Natural killer cell (primary cell): ENCODE data around the gene SLC25A29. TPM values are rescaled to one million over a fixed set of nuclear protein-coding genes. Genes with fewer than 3 reads are reported as not detected.

ENCODE experiments used
- ATAC-seq, 3 donors: fragments of 150-1000 bp in 2 of 3; fragments of 200-7000 bp in 1 of 3; cut with Tn5 transposase; 1 replicate in 1 of 3; 2 replicates in 2 of 3; pipeline ENCODE4 v1.10.0; 2021; ENCODE audit warnings: mild to moderate bottlenecking in 2 of 3, moderate library complexity in 2 of 3
- DNase-seq, 2 donors: peaks; one replicate each; pipeline versions ENCODE4 v3.0.0 to v3.0.0-alpha.2; 2013 to 2021; ENCODE audit warnings: mixed read lengths in 1 of 2
- H3K27ac ChIP-seq: one replicate; pipeline ENCODE4 v1.5.1; 2013; ENCODE audit warnings: mild to moderate bottlenecking, low read length
- H3K27me3 ChIP-seq: one replicate; pipeline ENCODE4 v1.6.1; 2013; ENCODE audit warnings: low read length; ENCODE audit not compliant: control insufficient read depth, insufficient read depth
- H3K36me3 ChIP-seq: one replicate; pipeline ENCODE4 v1.6.1; 2013; ENCODE audit warnings: low read length; ENCODE audit not compliant: control insufficient read depth, insufficient read depth
- H3K4me1 ChIP-seq: one replicate; pipeline ENCODE4 v1.6.1; 2013; ENCODE audit warnings: low read length; ENCODE audit not compliant: control insufficient read depth, insufficient read depth
- H3K4me3 ChIP-seq: one replicate; pipeline ENCODE4 v1.5.1; 2013; ENCODE audit warnings: low read length
- H3K9me3 ChIP-seq: one replicate; pipeline ENCODE4 v1.6.1; 2013; ENCODE audit warnings: low read length; ENCODE audit not compliant: control insufficient read depth, insufficient read depth
- H3K27ac Mint-ChIP-seq, 2 donors: one replicate each; pipeline ENCODE4 v1.8.0; 2022; ENCODE audit warnings: mild to moderate bottlenecking in 2 of 2, mixed read lengths in 2 of 2, moderate library complexity in 1 of 2
- H3K27me3 Mint-ChIP-seq, 2 donors: one replicate each; pipeline ENCODE4 v1.8.0; 2022; ENCODE audit warnings: low read depth in 2 of 2, mixed read lengths in 2 of 2
- H3K36me3 Mint-ChIP-seq: one replicate; pipeline ENCODE4 v1.8.0; 2022; ENCODE audit warnings: mixed read lengths
- H3K4me1 Mint-ChIP-seq, 2 donors: one replicate each; pipeline ENCODE4 v1.8.0; 2022; ENCODE audit warnings: mixed read lengths in 2 of 2
- H3K4me3 Mint-ChIP-seq: one replicate; pipeline ENCODE4 v1.8.0; 2022; ENCODE audit warnings: mild to moderate bottlenecking, moderate library complexity, mixed read lengths
- H3K9me3 Mint-ChIP-seq, 2 donors: one replicate each; pipeline ENCODE4 v1.8.0; 2022; ENCODE audit warnings: mixed read lengths in 2 of 2
- WGBS: methylation state at CpG from one replicate; pipeline ENCODE4 v1.1.7; 2013; ENCODE audit warnings: missing lambda C conversion rate; ENCODE audit not compliant: insufficient coverage; 5-methylcytosine and 5-hydroxymethylcytosine counted together
- intact Hi-C: fragments of 100-400 bp; cut with micrococcal nuclease; formaldehyde crosslinking; loops from one replicate; pipeline ENCODE4 v1.14.2; 2022
- total RNA-seq, 4 donors: library from RNA; stranded (reverse); fragments of 120-200 nt in 1 of 4; gene quantifications; one replicate each; pipeline versions ENCODE4 v1.2.3 to v1.2.4, GENCODE V29; 2013 to 2022
- TF ChIP-seq, protein P1 (sequence below): fragments of 200-600 bp; IDR thresholded peaks from one replicate; pipeline ENCODE4 v1.8.0; 2022; ENCODE audit warnings: antibody characterized with exemption

SLC25A29 gene
- total RNA-seq, 3 donors from 2014 or later (not counting 1 experiment from before 2014, with no cell fraction given): 8.6 to 80.7 (median 69.3) TPM

- Histone ChIP-seq H3K9me3 (no peaks in the 10 kb centered on the region), H3K36me3 (no peaks in the 10 kb centered on the region), H3K4me3 (no peak overlapping the region), H3K27ac (no peak overlapping the region), H3K27me3 (no peaks in the 10 kb centered on the region), H3K4me1 (no peaks in the 10 kb centered on the region)
- TF ChIP-seq, protein P1, sequence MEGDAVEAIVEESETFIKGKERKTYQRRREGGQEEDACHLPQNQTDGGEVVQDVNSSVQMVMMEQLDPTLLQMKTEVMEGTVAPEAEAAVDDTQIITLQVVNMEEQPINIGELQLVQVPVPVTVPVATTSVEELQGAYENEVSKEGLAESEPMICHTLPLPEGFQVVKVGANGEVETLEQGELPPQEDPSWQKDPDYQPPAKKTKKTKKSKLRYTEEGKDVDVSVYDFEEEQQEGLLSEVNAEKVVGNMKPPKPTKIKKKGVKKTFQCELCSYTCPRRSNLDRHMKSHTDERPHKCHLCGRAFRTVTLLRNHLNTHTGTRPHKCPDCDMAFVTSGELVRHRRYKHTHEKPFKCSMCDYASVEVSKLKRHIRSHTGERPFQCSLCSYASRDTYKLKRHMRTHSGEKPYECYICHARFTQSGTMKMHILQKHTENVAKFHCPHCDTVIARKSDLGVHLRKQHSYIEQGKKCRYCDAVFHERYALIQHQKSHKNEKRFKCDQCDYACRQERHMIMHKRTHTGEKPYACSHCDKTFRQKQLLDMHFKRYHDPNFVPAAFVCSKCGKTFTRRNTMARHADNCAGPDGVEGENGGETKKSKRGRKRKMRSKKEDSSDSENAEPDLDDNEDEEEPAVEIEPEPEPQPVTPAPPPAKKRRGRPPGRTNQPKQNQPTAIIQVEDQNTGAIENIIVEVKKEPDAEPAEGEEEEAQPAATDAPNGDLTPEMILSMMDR: no peak
- no peak for ATAC-seq
- Mint-ChIP-seq H3K36me3 (no peaks in the 10 kb centered on the region), H3K4me1 (no peaks in the 10 kb centered on the region), H3K27me3 (no peaks in the 10 kb centered on the region), H3K4me3 (no peak overlapping the region), H3K9me3 (no peaks in the 10 kb centered on the region), H3K27ac (no peak overlapping the region)
- intact Hi-C loops: no loop called here
- DNase-seq: no peak
- WGBS: 93% methylated on average over 24 of the region's 24 CpGs
Measured at GRCh38 chr14:100327128-100327527, 20.9 kb upstream of the SLC25A29 start.

- intact Hi-C loops: no loop called here
- no peak for ATAC-seq
- no peaks in the 10 kb centered on the region for H3K27me3 Mint-ChIP-seq
- Histone ChIP-seq H3K9me3 (no peaks in the 10 kb centered on the region), H3K27me3 (no peaks in the 10 kb centered on the region), H3K4me1 (no peaks in the 10 kb centered on the region), H3K4me3 (no peak overlapping the region), H3K36me3 (no peaks in the 10 kb centered on the region), H3K27ac (no peak overlapping the region)
- no peaks in the 10 kb centered on the region for H3K36me3 Mint-ChIP-seq
- no peak overlapping the region for H3K4me3 Mint-ChIP-seq
- no peak overlapping the region for H3K27ac Mint-ChIP-seq
- H3K9me3 Mint-ChIP-seq: no peaks in the 10 kb centered on the region
- 87% methylated on average over 13 of the region's 13 CpGs for WGBS
- TF ChIP-seq, protein P1: no peak
- no peaks in the 10 kb centered on the region for H3K4me1 Mint-ChIP-seq
- DNase-seq: no peak
Measured at GRCh38 chr14:100325958-100326357, 19.7 kb upstream of the SLC25A29 start.

DNA sequence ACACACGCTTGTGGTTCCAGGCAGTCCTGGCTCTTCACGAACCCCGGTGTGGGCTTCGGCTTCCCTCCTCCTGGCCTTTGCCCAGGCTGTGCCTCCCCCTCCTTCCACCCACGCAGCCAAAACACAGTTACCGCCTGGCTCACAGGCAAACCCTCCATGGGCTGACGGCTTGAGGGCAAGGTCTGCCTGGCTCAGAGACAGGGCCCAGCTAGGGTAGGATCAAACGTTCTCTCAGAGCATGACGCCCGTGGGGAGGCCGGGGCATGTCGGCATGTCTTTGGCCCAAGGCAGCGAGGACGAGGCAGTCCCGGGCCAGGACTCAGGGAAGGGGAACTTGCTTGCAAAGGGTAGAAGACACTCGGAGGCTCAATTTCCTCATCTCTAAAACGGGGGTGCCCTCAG lies 19.0 kb upstream of the SLC25A29 start:
- H3K27me3 ChIP-seq: no peaks in the 10 kb centered on the region
- 88% methylated on average over 17 of the region's 17 CpGs for WGBS

DNA sequence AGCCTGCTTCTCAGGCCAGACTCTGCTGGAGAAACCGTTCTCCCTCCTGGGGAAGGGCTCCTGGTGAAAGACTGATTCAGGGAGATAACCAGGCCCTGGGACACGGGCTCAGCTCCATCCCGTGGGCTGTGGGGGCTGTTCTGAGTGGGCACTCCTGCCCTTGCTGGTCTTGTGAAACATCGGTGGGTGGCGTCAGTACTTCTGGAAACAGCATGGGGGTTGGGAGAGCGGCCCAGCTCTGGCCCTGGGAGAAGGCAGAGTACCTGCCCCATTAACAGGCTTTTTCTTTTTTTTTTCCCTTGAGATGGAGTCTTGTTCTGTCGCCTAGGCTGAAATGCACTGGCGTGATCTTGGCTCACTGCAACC lies 17.7 kb upstream of the SLC25A29 start:
- no peaks in the 10 kb centered on the region for H3K4me1 ChIP-seq
- no peak overlapping the region for H3K27ac ChIP-seq
- Mint-ChIP-seq H3K27me3 (peaks cover 0 to 5% of the 10 kb centered on the region in 2 donors), H3K4me3 (no peak overlapping the region), H3K4me1 (no peaks in the 10 kb centered on the region), H3K9me3 (no peaks in the 10 kb centered on the region), H3K27ac (no peak overlapping the region), H3K36me3 (no peaks in the 10 kb centered on the region)
- no peak for ATAC-seq
- no peaks in the 10 kb centered on the region for H3K27me3 ChIP-seq
- H3K36me3 ChIP-seq: no peaks in the 10 kb centered on the region
- 87% methylated on average over 8 of the region's 8 CpGs for WGBS
- DNase-seq: no peak
- TF ChIP-seq, protein P1: no peak
- intact Hi-C loops: no loop called here
- no peaks in the 10 kb centered on the region for H3K9me3 ChIP-seq
- H3K4me3 ChIP-seq: no peak overlapping the region

More for the DNA sequence above, 19.0 kb upstream of the SLC25A29 start:
- DNase-seq (no peak), ATAC-seq (no peak)
- Histone ChIP-seq H3K27ac (no peak overlapping the region), H3K9me3 (no peaks in the 10 kb centered on the region), H3K36me3 (no peaks in the 10 kb centered on the region), H3K4me3 (no peak overlapping the region), H3K4me1 (no peaks in the 10 kb centered on the region)
- intact Hi-C loops: no loop called here
- H3K9me3 Mint-ChIP-seq: no peaks in the 10 kb centered on the region
- no peaks in the 10 kb centered on the region for H3K4me1 Mint-ChIP-seq
- no peak overlapping the region for H3K27ac Mint-ChIP-seq
- no peaks in the 10 kb centered on the region for H3K36me3 Mint-ChIP-seq
- H3K27me3 Mint-ChIP-seq: peaks cover 0 to 2% of the 10 kb centered on the region in 2 donors
- H3K4me3 Mint-ChIP-seq: no peak overlapping the region
- TF ChIP-seq, protein P1: no peak
